ENCODE measurements around the gene TSPAN3. TPM values are rescaled to one million over a fixed set of nuclear protein-coding genes. Genes with fewer than 3 reads are reported as not detected.

The TSPAN3 gene
- total and polyA plus RNA-seq, 3 donors from 2014 or later, result 197 to 226 (median 223) TPM

DNA sequence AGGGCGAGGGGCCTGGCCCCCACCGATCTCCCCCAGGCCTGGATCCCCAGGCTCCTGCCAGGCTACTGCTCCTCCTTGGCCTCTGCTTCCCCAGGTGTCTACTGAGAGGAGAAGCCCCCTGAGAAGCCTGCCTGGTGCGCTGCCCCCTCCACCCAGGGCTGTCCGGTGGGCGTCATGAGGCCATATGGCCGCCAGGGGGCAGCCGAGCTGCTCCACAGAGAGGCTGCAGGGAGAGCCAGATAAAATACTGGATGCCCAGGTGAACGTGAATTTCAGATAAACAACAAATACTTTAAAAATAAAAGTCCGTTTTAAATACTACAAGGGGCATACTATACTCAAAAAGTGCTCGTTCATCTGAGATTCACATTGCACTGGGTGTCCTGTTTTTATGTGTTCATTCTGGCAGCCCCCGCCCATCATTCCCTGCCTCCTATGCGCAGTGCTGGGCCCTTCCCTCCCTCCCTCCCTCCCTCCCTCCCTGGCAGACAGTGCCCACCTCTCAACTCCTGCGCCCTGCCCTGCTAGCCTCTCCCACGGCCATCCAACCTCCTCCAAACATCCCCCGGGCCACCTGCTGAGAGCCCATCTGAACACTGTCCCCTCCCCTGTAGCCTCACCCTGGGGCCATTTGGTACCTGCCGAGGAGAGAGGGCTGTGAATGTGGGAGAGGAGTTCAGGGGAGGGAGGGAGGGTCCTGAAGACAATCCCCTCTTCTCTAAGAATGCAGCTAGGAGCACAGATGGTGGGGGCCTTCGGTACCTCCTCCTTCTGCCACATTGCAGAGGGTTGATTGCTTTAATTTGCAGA, 46.4 kb downstream of the TSPAN3 start:
- DNase-seq, result peak; percentile 82
- no peak overlapping the region for H3K27ac ChIP-seq
- intact Hi-C loops (cut with DNase I; ENCODE audit: low total_unique reads), result no loop called here
- peaks cover 12% of the 10 kb centered on the region for H3K4me1 ChIP-seq
- no peaks in the 10 kb centered on the region for H3K27me3 ChIP-seq
- no peaks in the 10 kb centered on the region for H3K9me3 ChIP-seq
- TF ChIP-seq, protein P1, sequence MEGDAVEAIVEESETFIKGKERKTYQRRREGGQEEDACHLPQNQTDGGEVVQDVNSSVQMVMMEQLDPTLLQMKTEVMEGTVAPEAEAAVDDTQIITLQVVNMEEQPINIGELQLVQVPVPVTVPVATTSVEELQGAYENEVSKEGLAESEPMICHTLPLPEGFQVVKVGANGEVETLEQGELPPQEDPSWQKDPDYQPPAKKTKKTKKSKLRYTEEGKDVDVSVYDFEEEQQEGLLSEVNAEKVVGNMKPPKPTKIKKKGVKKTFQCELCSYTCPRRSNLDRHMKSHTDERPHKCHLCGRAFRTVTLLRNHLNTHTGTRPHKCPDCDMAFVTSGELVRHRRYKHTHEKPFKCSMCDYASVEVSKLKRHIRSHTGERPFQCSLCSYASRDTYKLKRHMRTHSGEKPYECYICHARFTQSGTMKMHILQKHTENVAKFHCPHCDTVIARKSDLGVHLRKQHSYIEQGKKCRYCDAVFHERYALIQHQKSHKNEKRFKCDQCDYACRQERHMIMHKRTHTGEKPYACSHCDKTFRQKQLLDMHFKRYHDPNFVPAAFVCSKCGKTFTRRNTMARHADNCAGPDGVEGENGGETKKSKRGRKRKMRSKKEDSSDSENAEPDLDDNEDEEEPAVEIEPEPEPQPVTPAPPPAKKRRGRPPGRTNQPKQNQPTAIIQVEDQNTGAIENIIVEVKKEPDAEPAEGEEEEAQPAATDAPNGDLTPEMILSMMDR (IDR thresholded peaks at IDR 0.05), result peak; percentile 89 to 97 (median 90)
- no peak for TF ChIP-seq POLR2A (IDR thresholded peaks at IDR 0.05)
- no peak overlapping the region for H3K4me3 ChIP-seq
- H3K36me3 ChIP-seq (ENCODE audit: low read depth, missing control alignments), result no peaks in the 10 kb centered on the region
- 22 to 34% methylated on average over 13 to 17 of the region's 17 CpGs for WGBS, 2 donors

DNA sequence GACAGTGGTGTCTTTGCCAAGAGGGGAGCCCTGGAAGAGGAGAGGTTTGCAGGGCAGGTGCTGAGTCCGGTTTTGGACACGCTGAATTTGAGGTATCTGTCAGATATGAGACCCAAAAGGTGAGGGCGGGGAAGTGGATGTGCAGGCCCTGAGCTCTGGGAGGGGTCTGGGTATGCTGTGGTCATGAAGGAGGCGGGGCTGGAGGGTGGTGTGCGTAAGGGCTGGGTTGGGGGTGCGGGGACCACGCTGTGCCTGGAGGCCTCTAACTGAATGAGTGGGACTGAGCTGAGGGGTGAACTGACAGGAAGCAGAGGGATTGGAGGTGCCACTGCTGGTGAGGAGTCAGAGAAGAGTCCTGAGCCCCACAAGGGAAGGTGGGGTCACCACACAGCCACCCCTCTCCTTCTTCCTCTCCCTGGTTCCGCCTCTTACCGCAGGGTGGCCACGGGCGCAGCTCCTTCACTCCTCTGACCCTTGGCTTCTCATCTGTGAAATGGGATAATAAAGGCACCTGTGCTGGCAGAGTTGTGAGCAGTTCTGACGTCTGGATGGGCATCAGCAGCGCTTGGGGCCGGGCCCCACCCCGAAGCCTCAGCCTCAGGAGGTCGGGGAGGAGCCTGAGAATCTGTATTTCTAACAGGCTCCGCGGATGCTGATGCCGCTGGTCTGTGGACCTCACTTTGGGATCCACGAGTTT, 47.2 kb downstream of the TSPAN3 start:
- H3K27me3 ChIP-seq, result no peaks in the 10 kb centered on the region
- peaks cover 12% of the 10 kb centered on the region for H3K4me1 ChIP-seq
- WGBS, 2 donors, result 51 to 57% methylated on average over 10 to 20 of the region's 20 CpGs
- H3K27ac ChIP-seq, result no peak overlapping the region
- TF ChIP-seq, protein P1 (IDR thresholded peaks at IDR 0.05), result no peak
- no peak for TF ChIP-seq POLR2A (IDR thresholded peaks at IDR 0.05)
- DNase-seq, result no peak
- no peaks in the 10 kb centered on the region for H3K9me3 ChIP-seq
- no peak overlapping the region for H3K4me3 ChIP-seq
- intact Hi-C loops (cut with DNase I; ENCODE audit: low total_unique reads), result no loop called here
- no peaks in the 10 kb centered on the region for H3K36me3 ChIP-seq (ENCODE audit: low read depth, missing control alignments)

DNA sequence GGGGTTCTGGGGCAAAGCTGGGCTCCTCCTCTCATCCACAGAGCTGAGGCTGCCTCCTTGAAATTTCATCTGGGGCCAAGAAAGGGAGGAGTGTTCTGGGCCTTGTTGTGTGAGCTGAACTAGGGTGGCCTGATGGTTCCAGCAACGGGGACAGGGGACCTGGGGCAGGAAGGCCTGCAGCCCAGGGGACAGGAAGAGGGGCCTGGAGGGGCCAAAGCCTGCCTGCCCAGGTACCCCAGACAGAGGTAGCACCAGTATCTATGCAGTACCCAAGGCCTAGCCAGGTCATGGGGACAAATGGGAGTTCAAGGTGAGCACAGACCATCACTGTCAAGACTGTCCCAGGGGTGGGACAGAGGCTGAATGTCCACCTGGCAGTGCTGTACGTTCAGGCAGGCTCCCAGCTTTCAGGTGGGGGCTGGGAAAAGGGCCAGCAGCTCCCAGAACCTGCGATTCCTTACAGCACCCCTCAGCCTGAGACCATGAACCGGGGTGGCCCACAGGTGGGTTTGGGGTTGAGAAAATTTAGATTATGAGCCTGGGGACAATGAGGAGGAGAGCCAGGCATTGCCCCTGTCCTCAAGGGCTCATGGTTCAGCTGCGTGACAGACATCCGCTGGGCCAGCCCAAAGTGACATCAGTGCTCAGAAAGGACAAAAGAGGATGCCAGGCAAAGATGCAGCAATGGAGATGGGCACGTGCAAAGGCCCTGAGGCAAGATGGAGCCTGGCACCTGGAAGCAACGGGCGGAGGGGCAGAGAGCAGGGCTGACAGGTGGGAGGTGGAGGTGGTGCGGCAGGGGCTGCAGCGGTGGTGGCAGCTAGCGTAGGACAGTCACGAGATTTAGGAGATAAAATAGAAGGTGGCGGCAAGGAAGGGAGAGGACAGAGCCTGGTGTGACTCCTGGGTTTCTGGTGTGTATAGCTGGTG, 48.0 kb downstream of the TSPAN3 start:
- Histone ChIP-seq H3K27ac (no peak overlapping the region), H3K36me3 (ENCODE audit: low read depth, missing control alignments) (no peaks in the 10 kb centered on the region), H3K4me3 (no peak overlapping the region), H3K27me3 (no peaks in the 10 kb centered on the region), H3K4me1 (peaks cover 9% of the 10 kb centered on the region), H3K9me3 (no peaks in the 10 kb centered on the region)
- intact Hi-C loops (cut with DNase I; ENCODE audit: low total_unique reads), result no loop called here
- WGBS, 2 donors, result 85 to 90% methylated on average over 13 to 14 of the region's 14 CpGs
- TF ChIP-seq, protein P1 (IDR thresholded peaks at IDR 0.05), result no peak
- no peak for TF ChIP-seq POLR2A (IDR thresholded peaks at IDR 0.05)
- no peak for DNase-seq

DNA sequence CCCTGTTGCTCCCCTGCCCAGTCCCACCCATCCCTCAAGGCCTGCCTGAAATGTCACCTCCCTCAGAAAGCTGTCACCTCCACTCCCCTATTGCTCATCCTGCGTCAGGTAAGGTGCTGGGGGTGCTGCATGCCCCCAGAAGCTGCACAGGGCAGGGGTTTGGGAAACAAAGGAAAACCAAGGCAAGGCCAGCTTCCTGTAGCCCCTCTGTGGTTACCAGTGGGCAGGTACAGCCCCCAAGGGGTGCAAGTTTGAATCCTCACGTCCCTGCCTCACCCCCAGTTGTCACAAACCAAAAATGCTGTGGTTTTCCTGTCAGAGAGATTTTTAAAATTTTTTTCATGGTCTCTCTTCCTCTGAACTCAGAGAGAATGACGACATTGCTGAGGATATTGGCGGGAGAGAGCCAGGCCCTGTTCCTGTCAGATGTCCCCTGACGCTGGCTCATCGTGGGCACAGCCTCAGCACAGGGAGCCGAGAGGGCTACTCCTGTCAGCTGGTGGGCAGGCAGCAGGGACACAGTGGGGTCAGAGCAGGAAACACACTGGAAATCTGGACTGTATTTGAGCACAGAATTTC, 49.0 kb downstream of the TSPAN3 start:
- TF ChIP-seq, protein P1 (IDR thresholded peaks at IDR 0.05), result no peak
- TF ChIP-seq POLR2A (IDR thresholded peaks at IDR 0.05), result no peak
- intact Hi-C loops (cut with DNase I; ENCODE audit: low total_unique reads), result no loop called here
- no peaks in the 10 kb centered on the region for H3K9me3 ChIP-seq
- H3K27ac ChIP-seq, result no peak overlapping the region
- no peak for DNase-seq
- WGBS, 2 donors, result 78 to 83% methylated on average over 7 of the region's 7 CpGs
- no peaks in the 10 kb centered on the region for H3K27me3 ChIP-seq
- H3K4me3 ChIP-seq, result no peak overlapping the region
- no peaks in the 10 kb centered on the region for H3K4me1 ChIP-seq
- H3K36me3 ChIP-seq (ENCODE audit: low read depth, missing control alignments), result no peaks in the 10 kb centered on the region
